OCI-LY3 (cell line): ENCODE results near the gene NAPA.

Experiments used
- CTCF ChIP-seq: fragments of 200-600, 300-600 bp; sonication (generic); IDR thresholded peaks from 2 replicates; pipeline ENCODE4 v1.5.1; 2014; ENCODE audit warnings: antibody characterized with exemption, low read length, low read depth
- EZH2phosphoT487 ChIP-seq: fragments of 200-600 bp; shearing (Covaris generic); IDR thresholded peaks from 2 replicates; pipeline ENCODE4 v1.6.1; 2018; ENCODE audit warnings: antibody characterized with exemption, mixed run types, low read depth

DNA sequence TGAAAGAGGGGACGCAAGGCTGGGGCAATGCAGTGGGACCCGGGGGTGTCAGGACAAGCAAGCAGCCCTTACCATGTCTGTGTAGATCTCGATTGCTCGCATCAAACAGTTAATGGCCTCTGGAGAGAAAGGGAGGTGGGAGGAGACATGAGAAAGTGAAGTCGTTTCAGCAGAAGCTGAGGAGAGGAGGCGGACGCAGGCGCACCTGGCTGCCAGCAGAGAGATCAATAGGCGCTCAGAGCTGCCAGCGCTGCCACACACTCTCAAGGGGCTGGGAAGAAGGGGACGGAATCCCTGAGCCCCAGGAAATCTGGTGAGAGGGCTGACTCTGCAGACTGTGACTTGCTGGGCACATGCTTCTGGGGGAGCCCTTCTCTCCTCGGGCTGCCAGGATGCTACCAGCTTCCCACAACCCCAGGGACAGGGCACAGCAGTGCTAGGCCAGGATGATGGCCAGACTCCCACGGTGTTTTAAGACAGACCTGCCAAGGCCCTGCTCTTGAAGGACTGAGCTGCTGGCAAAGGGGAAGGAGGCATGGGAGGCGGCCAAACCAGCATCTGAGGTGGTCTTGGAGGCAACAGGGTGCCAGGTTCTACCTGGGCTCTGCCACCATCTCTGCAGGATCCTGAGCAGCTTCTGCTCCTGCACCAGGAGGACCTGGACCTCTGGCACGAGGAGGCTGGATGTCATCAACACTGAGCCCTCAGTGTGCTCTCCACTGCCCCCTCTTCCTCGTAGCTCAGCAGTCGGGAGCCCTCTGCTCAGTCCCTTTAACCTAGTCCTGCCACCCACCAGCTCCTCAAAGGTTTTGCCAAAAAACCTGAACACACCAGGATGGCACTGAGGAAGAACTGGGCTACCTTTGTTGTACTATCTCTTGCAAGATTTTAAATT is 19.1 kb downstream of the NAPA start:
- TF ChIP-seq CTCF (no peak), EZH2phosphoT487 (no peak)
